Adrenal gland (tissue), 5 donors: ENCODE measurements around the gene AFAP1.

Source experiments
- CTCF ChIP-seq, 6 experiments: fragments of 450-650 bp in 4 of 6; fragments of 200-600 bp in 2 of 6; sonication (generic) in 1 of 6; IDR thresholded peaks; 1 replicate in 5 of 6; 2 replicates in 1 of 6; pipeline versions ENCODE4 v1.5.1 to v1.8.0; 2016 to 2021; ENCODE audit warnings: antibody characterized with exemption in 6 of 6, mild to moderate bottlenecking in 2 of 6, moderate library complexity in 1 of 6
- POLR2A ChIP-seq, 2 donors: fragments of 450-650 bp; IDR thresholded peaks; one replicate each; pipeline ENCODE4 v1.6.1; 2017; ENCODE audit warnings: antibody characterized with exemption in 2 of 2, mild to moderate bottlenecking in 2 of 2, moderate library complexity in 1 of 2
- donor health status: DM: no; HTN: no; CAD: no.

DNA sequence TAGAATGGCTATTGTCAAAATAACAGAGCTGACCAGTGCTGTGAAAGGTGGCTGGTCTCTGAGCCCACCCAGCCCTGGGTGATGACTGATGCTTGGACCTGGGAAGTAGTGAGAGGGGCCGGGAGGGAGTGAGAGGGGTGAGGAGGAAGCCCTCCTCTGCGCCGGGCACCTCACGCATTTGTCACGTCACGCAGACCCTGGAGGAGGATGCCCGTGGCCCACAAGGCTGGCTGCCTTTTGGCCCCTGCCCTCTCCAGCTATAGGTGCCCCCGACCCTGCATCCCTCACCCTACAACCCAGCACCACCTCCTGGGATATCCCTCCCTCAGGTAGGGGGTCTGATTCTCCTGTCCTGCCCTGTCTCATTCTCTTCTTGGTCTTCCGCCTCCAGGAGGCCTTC, 207.4 kb downstream of the AFAP1 start:
- TF ChIP-seq CTCF (IDR thresholded peaks at IDR 0.05) (no peak), POLR2A (IDR thresholded peaks at IDR 0.05) (no peak)
